ENCODE measurements around the gene ZWILCH.
"Not testable (repeated sequence)": the region's sequence is repeated elsewhere in the genome, so short reads cannot be mapped to it uniquely, and the experiment has no call there.

ZWILCH gene

GRCh38 chr15:66494262-66494661, 10.9 kb upstream of the ZWILCH start:
- FAIRE-seq, result no peak

GRCh38 chr15:66496951-66497501, 8.1 kb upstream of the ZWILCH start:
- no peak for TF ChIP-seq CTCF (IDR thresholded peaks at IDR 0.05; ENCODE audit: insufficient read depth, missing control alignments)
- no peak for DNase-seq (ENCODE audit: insufficient read length, low spot score)
- FAIRE-seq, result no peak

More at GRCh38 chr15:66494262-66494661, 10.9 kb upstream of the ZWILCH start:
- no peak for TF ChIP-seq CTCF (IDR thresholded peaks at IDR 0.05; ENCODE audit: insufficient read depth, missing control alignments)
- DNase-seq (ENCODE audit: insufficient read length, low spot score), result no peak

- DNase-seq (ENCODE audit: insufficient read length, low spot score), result peak; percentile 64
- FAIRE-seq, result no peak
- peak; percentile 76 for TF ChIP-seq CTCF (IDR thresholded peaks at IDR 0.05; ENCODE audit: insufficient read depth, missing control alignments)
Observed at GRCh38 chr15:66497502-66498455, 7.3 kb upstream of the ZWILCH start, which contains the start of gene SNAPC5. SNAPC5 (minus strand) TSS chr15:66497762; CDS start chr15:66497731, 31 bp downstream.

GRCh38 chr15:66498501-66499386, 6.4 kb upstream of the ZWILCH start:
- no peak for DNase-seq (ENCODE audit: insufficient read length, low spot score)
- no peak for FAIRE-seq
- peak; percentile 31 for TF ChIP-seq CTCF (IDR thresholded peaks at IDR 0.05; ENCODE audit: insufficient read depth, missing control alignments)

GRCh38 chr15:66500346-66500745, 4.8 kb upstream of the ZWILCH start:
- FAIRE-seq; DNase-seq (ENCODE audit: insufficient read length, low spot score): not testable (repeated sequence)

GRCh38 chr15:66502491-66502890, 2.6 kb upstream of the ZWILCH start:
- TF ChIP-seq CTCF (IDR thresholded peaks at IDR 0.05; ENCODE audit: insufficient read depth, missing control alignments), result no peak
- no peak for FAIRE-seq

GRCh38 chr15:66503041-66503648, 2.0 kb upstream of the ZWILCH start:
- FAIRE-seq; DNase-seq (ENCODE audit: insufficient read length, low spot score): not testable (repeated sequence)

More at GRCh38 chr15:66502491-66502890, 2.6 kb upstream of the ZWILCH start:
- no peak for DNase-seq (ENCODE audit: insufficient read length, low spot score)

Measured in D721Med (cell line).